ENCODE results near the gene UHRF1. TPM values are rescaled to one million over a fixed set of nuclear protein-coding genes. Genes with fewer than 3 reads are reported as not detected.
A peak's percentile ranks its signal among the peaks of the same experiment; 100 is the strongest.

Gene UHRF1
- total and polyA plus RNA-seq, 2 of the 13 experiments (the other 11 are each of a cell fraction or from before 2014, with no cell fraction given) = 6.8 to 78.4 TPM

DNA sequence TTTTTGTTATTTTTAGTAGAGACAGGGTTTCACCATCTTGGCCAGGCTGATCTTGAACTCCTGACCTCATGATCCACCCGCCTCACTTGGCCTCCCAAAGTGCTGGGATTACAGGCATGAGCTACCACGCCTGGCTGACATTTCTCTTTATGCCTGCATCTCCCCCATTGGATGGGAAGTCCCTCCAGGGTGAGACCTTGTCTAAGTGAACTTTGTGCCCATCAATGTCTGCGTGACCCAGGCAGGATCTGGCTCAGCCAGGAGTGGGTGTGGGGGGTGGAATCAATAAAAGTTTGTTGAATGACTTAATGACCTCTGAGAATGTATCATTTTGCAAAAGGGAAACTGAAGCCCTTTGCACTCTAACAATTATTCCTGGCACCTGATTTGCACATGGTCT lies 4.8 kb upstream of the UHRF1 start (continued):
- TF ChIP-seq ZNF564 (CRISPR knock-in tag; IDR thresholded peaks at IDR 0.05) = no peak
- TF ChIP-seq, protein P1, sequence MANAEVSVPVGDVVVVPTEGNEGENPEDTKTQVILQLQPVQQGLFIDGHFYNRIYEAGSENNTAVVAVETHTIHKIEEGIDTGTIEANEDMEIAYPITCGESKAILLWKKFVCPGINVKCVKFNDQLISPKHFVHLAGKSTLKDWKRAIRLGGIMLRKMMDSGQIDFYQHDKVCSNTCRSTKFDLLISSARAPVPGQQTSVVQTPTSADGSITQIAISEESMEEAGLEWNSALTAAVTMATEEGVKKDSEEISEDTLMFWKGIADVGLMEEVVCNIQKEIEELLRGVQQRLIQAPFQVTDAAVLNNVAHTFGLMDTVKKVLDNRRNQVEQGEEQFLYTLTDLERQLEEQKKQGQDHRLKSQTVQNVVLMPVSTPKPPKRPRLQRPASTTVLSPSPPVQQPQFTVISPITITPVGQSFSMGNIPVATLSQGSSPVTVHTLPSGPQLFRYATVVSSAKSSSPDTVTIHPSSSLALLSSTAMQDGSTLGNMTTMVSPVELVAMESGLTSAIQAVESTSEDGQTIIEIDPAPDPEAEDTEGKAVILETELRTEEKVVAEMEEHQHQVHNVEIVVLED (CRISPR knock-in tag; IDR thresholded peaks at IDR 0.05; ENCODE audit: borderline replicate concordance) = no peak
- no peak for TF ChIP-seq ZNF331 (CRISPR knock-in tag; IDR thresholded peaks at IDR 0.05)
- TF ChIP-seq PITX1 (CRISPR knock-in tag; IDR thresholded peaks at IDR 0.05) = peak; percentile 75
- no peak for TF ChIP-seq ETV6 (CRISPR knock-in tag; conservative IDR thresholded peaks at IDR 0.05)
- TF ChIP-seq ONECUT2 (CRISPR knock-in tag; IDR thresholded peaks at IDR 0.05) = peak; percentile 87
- TF ChIP-seq, protein P2, sequence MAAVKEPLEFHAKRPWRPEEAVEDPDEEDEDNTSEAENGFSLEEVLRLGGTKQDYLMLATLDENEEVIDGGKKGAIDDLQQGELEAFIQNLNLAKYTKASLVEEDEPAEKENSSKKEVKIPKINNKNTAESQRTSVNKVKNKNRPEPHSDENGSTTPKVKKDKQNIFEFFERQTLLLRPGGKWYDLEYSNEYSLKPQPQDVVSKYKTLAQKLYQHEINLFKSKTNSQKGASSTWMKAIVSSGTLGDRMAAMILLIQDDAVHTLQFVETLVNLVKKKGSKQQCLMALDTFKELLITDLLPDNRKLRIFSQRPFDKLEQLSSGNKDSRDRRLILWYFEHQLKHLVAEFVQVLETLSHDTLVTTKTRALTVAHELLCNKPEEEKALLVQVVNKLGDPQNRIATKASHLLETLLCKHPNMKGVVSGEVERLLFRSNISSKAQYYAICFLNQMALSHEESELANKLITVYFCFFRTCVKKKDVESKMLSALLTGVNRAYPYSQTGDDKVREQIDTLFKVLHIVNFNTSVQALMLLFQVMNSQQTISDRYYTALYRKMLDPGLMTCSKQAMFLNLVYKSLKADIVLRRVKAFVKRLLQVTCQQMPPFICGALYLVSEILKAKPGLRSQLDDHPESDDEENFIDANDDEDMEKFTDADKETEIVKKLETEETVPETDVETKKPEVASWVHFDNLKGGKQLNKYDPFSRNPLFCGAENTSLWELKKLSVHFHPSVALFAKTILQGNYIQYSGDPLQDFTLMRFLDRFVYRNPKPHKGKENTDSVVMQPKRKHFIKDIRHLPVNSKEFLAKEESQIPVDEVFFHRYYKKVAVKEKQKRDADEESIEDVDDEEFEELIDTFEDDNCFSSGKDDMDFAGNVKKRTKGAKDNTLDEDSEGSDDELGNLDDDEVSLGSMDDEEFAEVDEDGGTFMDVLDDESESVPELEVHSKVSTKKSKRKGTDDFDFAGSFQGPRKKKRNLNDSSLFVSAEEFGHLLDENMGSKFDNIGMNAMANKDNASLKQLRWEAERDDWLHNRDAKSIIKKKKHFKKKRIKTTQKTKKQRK (IDR thresholded peaks at IDR 0.05; ENCODE audit: low read length) = no peak
- no peak for TF ChIP-seq ZFP82 (CRISPR knock-in tag; IDR thresholded peaks at IDR 0.05; ENCODE audit: borderline replicate concordance)
- TF ChIP-seq ZFY (CRISPR knock-in tag; IDR thresholded peaks at IDR 0.05) = no peak
- TF ChIP-seq AKNA (CRISPR knock-in tag; IDR thresholded peaks at IDR 0.05; ENCODE audit: borderline replicate concordance) = no peak
- TF ChIP-seq SOX5 (CRISPR knock-in tag; IDR thresholded peaks at IDR 0.05; ENCODE audit: borderline replicate concordance) = no peak
- TF ChIP-seq ZNF501 (CRISPR knock-in tag; IDR thresholded peaks at IDR 0.05) = peak; percentile 40; the same call in 1 of the 2 replicates
- TF ChIP-seq ZNF441 (CRISPR knock-in tag; IDR thresholded peaks at IDR 0.05; ENCODE audit: borderline replicate concordance) = no peak
- TF ChIP-seq JARID2 (CRISPR knock-in tag; IDR thresholded peaks at IDR 0.05; ENCODE audit: insufficient replicate concordance) = no peak
- no peak for TF ChIP-seq ZNF546 (CRISPR knock-in tag; conservative IDR thresholded peaks at IDR 0.05)
- no peak for TF ChIP-seq HMGA1 (CRISPR knock-in tag; conservative IDR thresholded peaks at IDR 0.05)
- TF ChIP-seq, protein P3, sequence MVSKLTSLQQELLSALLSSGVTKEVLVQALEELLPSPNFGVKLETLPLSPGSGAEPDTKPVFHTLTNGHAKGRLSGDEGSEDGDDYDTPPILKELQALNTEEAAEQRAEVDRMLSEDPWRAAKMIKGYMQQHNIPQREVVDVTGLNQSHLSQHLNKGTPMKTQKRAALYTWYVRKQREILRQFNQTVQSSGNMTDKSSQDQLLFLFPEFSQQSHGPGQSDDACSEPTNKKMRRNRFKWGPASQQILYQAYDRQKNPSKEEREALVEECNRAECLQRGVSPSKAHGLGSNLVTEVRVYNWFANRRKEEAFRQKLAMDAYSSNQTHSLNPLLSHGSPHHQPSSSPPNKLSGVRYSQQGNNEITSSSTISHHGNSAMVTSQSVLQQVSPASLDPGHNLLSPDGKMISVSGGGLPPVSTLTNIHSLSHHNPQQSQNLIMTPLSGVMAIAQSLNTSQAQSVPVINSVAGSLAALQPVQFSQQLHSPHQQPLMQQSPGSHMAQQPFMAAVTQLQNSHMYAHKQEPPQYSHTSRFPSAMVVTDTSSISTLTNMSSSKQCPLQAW (CRISPR knock-in tag; IDR thresholded peaks at IDR 0.05) = peak; percentile 45; the same call in 1 of the 2 replicates
- no peak for TF ChIP-seq PAWR (CRISPR knock-in tag; IDR thresholded peaks at IDR 0.05; ENCODE audit: borderline replicate concordance)
- no peak for TF ChIP-seq BRD4 (CRISPR knock-in tag; IDR thresholded peaks at IDR 0.05)
- TF ChIP-seq SMARCC2 (IDR thresholded peaks at IDR 0.05) = no peak
